Measurements from ENCODE around the gene PPP1R36. TPM values are rescaled to one million over a fixed set of nuclear protein-coding genes. Genes with fewer than 3 reads are reported as not detected.
"Not testable (repeated sequence)": the region's sequence is repeated elsewhere in the genome, so short reads cannot be mapped to it uniquely, and the experiment has no call there.

PPP1R36 gene
- total RNA-seq, 1 donor from 2014 or later, result not detected

DNA sequence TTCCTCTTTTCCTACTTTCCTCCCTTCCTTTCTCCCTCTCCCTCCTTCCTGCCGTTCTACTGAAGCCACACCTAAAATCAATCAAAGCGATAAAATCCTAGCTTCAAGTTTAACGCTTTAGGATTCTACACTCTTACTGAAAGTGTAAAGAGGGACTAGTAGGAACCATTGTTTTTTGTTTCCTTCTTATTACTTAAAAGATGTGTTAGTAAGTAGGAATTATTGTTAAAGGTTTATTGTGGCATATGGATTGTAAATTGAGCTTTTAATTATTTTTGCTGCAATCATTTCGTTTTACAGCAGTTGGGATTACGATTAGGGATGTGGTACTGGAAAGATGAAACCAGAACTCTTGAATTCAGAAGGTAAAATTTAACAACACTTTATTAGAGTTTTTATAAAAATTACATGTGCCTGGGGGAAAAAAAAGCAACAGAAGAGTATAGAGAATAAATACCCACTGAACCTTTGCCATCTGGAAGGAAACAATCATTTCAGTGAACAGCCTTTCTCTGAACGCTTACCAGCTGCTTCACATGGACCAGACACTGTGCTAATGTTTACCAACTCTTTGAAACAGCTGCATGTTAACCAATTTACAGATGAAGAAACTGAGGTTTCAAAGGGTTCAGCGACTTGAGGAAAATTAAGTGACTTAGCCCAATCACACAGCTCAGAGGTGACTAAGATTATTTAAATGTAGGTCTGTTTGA, 1.0 kb downstream of the PPP1R36 start:
- TF ChIP-seq CTCF (IDR thresholded peaks at IDR 0.05), result no peak
- H3K36me3 ChIP-seq, result peaks cover 0 to 2% of the 10 kb centered on the region in 2 donors
- H3K27me3 ChIP-seq, result no peaks in the 10 kb centered on the region
- intact Hi-C loops (cut with DNase I), result no loop called here
- H3K4me1 ChIP-seq, result peaks cover 0 to 9% of the 10 kb centered on the region in 2 donors
- no peak overlapping the region for H3K4me3 ChIP-seq
- H3K27ac ChIP-seq, result no peak overlapping the region
- DNase-seq (ENCODE audit: low spot score in 2 of 2), result no peak
- no peaks in the 10 kb centered on the region for H3K9me3 ChIP-seq

DNA sequence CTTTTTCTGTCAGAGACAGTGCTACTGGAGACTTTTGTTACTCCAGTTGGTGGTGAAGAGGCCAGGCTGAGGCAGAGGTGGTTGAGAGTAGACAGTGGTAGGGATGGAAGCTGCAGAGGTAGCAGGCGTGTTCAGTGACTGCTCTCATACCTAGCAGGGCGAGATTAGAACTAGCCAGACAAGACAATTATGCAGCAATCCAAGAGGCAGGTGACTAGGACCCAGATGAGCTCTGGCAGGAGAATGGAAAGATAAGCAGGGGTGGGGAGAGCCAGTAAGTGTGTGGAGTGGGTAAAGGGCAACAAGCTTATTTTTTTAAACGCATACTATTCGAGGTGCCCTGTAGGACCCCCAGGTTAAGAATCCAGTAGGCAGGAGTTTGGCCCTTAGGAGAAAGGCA, 4.8 kb downstream of the PPP1R36 start:
- no peaks in the 10 kb centered on the region for H3K9me3 ChIP-seq
- no peak overlapping the region for H3K27ac ChIP-seq
- H3K36me3 ChIP-seq, result no peaks in the 10 kb centered on the region
- DNase-seq (ENCODE audit: low spot score in 2 of 2), result no peak
- H3K27me3 ChIP-seq, result no peaks in the 10 kb centered on the region
- intact Hi-C loops (cut with DNase I), result no loop called here
- H3K4me3 ChIP-seq, result no peak overlapping the region
- peaks cover 0 to 5% of the 10 kb centered on the region in 2 donors for H3K4me1 ChIP-seq
- TF ChIP-seq CTCF (IDR thresholded peaks at IDR 0.05), result no peak

- H3K27me3 ChIP-seq, result no peaks in the 10 kb centered on the region
- no peaks in the 10 kb centered on the region for H3K9me3 ChIP-seq
- intact Hi-C loops (cut with DNase I), result no loop called here
- no peaks in the 10 kb centered on the region for H3K36me3 ChIP-seq
- DNase-seq (ENCODE audit: low spot score in 2 of 2), result no peak
- no peak overlapping the region for H3K27ac ChIP-seq
- no peak for TF ChIP-seq CTCF (IDR thresholded peaks at IDR 0.05)
- no peak overlapping the region for H3K4me3 ChIP-seq
- no peaks in the 10 kb centered on the region for H3K4me1 ChIP-seq
Measured at GRCh38 chr14:64556526-64556925, 6.8 kb downstream of the PPP1R36 start.

DNA sequence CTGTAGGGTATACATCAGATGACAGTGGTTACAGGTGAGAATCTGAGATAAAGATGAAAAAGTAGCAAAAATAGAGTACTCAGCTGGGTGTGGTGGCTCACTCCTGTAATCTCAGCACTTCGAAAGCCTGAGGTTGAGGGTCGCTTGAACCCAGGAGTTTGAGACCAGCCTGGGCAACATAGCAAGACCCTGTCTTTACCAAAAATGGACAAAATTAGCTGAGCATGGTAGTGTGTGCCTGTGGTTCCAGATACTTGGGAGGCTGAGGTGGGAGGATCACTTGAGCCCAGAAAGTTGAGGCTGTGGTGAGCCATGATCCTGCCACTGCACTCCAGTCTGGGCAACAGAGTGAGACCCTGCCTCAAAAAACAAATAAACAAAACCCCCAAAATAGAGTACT, 8.5 kb downstream of the PPP1R36 start:
- H3K27ac ChIP-seq; H3K36me3 ChIP-seq; H3K4me3 ChIP-seq; H3K9me3 ChIP-seq; H3K27me3 ChIP-seq; DNase-seq (ENCODE audit: low spot score in 2 of 2); intact Hi-C loops (cut with DNase I); H3K4me1 ChIP-seq: not testable (repeated sequence)

DNA sequence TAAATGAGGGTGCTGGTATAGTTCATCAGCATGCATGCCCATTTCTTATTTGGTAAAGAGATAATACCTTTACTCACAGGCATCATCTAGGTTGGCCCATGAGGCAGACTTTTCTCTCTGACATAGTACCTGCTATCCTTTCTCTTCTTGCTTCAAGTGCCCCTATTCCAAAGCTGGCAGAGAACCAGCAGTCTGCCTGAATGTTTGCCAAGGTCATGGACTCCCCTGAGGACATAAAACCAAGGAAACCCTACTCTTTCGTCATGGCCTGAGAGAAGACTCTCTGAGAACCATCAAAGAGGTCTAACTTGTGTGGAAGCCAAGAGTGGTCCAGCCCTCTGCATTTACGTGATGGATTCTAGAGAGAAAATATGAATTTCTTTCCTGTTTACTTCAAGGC, 11.9 kb downstream of the PPP1R36 start:
- TF ChIP-seq CTCF (IDR thresholded peaks at IDR 0.05), result no peak
- no peak for DNase-seq (ENCODE audit: low spot score in 2 of 2)
- no peak overlapping the region for H3K27ac ChIP-seq

DNA sequence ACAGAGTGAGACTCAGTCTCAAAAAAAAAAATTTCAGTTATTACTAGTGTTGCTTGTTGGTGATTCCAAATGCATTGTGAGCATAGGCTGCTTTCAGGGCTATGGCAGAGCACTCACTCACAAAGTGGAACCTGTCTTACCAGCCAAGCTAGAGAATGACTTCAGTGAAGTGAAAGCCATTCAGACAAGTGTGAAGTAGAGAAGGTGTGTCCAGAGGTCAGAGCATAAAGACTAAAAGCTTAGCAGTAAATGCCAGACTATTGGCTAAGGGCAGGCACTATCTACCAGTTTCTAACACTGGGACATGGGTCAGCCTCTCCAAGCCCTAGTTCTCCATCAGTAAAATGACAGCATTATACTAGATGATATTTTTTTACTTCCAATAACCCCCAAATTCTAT, 12.7 kb downstream of the PPP1R36 start:
- intact Hi-C loops (cut with DNase I), result no loop called here
- Histone ChIP-seq H3K36me3 (no peaks in the 10 kb centered on the region), H3K9me3 (no peaks in the 10 kb centered on the region), H3K4me3 (no peak overlapping the region), H3K27ac (no peak overlapping the region), H3K4me1 (peaks cover 3 to 14% of the 10 kb centered on the region in 2 donors), H3K27me3 (no peaks in the 10 kb centered on the region)
- no peak for DNase-seq (ENCODE audit: low spot score in 2 of 2)
- TF ChIP-seq CTCF (IDR thresholded peaks at IDR 0.05), result no peak

More for the DNA sequence above, 11.9 kb downstream of the PPP1R36 start:
- intact Hi-C loops (cut with DNase I), result no loop called here
- Histone ChIP-seq H3K36me3 (no peaks in the 10 kb centered on the region), H3K9me3 (no peaks in the 10 kb centered on the region), H3K4me3 (no peak overlapping the region), H3K27me3 (no peaks in the 10 kb centered on the region), H3K4me1 (peaks cover 3 to 6% of the 10 kb centered on the region in 2 donors)
